WTC11 (cell line): ENCODE measurements around the gene NAA16. TPM values are rescaled to one million over a fixed set of nuclear protein-coding genes. Genes with fewer than 3 reads are reported as not detected.

Experiments used
- ATAC-seq: fragments of 200-7000 bp; cut with Tn5 transposase; 2 replicates; pipeline ENCODE4 v1.10.0; 2021; ENCODE audit warnings: mild to moderate bottlenecking, moderate library complexity
- CTCF ChIA-PET: fragments of 300-600 bp; sonication (Branson Sonifier 250); formaldehyde crosslinking; loops from one replicate; lab custom pipeline; 2021; ENCODE audit warnings: antibody characterized with exemption; lab: Charles Lee
- POLR2A ChIA-PET: fragments of 350-600 bp; sonication (Branson Sonifier 250); formaldehyde crosslinking; loops from one replicate; lab custom pipeline; 2021; ENCODE audit warnings: antibody characterized with exemption; lab: Charles Lee
- DNase-seq: peaks from one replicate; pipeline ENCODE4 v3.0.0; 2021; ENCODE audit warnings: low spot score
- H3K27ac Mint-ChIP-seq: 2 replicates; pipeline ENCODE4 v1.8.0; 2021; ENCODE audit warnings: mixed read lengths
- H3K27me3 Mint-ChIP-seq: 2 replicates; pipeline ENCODE4 v1.8.0; 2021; ENCODE audit warnings: low read depth, mild to moderate bottlenecking, moderate library complexity, mixed read lengths
- H3K36me3 Mint-ChIP-seq: 2 replicates; pipeline ENCODE4 v1.8.0; 2021; ENCODE audit warnings: mixed read lengths
- H3K4me1 Mint-ChIP-seq: 2 replicates; pipeline ENCODE4 v1.8.0; 2022; ENCODE audit warnings: mixed read lengths
- H3K4me3 Mint-ChIP-seq: 2 replicates; pipeline ENCODE4 v1.8.0; 2021; ENCODE audit warnings: mild to moderate bottlenecking, moderate library complexity, mixed read lengths
- H3K9me3 Mint-ChIP-seq: 2 replicates; pipeline ENCODE4 v1.8.0; 2021; ENCODE audit warnings: mixed read lengths
- FOXP1 ChIP-seq: sonication (generic); formaldehyde crosslinking; IDR thresholded peaks from 2 replicates; pipeline ENCODE4 v1.8.0; 2022; ENCODE audit warnings: missing genetic modification reagents, mild to moderate bottlenecking, moderate library complexity, borderline replicate concordance
- MXD4 ChIP-seq: fragments of 250-450 bp; sonication (Bioruptor Pico); IDR thresholded peaks from 2 replicates; pipeline ENCODE4 v1.8.0; 2021; ENCODE audit warnings: mild to moderate bottlenecking, moderate library complexity, borderline replicate concordance
- NFATC4 ChIP-seq: fragments of 250-450 bp; sonication (Bioruptor Pico); IDR thresholded peaks from 2 replicates; pipeline ENCODE4 v1.9.0; 2021; ENCODE audit warnings: mild to moderate bottlenecking
- NR2C2 ChIP-seq: sonication (generic); formaldehyde crosslinking; IDR thresholded peaks from 2 replicates; pipeline ENCODE4 v1.8.0; 2022; ENCODE audit warnings: mild to moderate bottlenecking, missing genetic modification reagents
- PRRX2 ChIP-seq: fragments of 250-450 bp; sonication (Bioruptor Pico); IDR thresholded peaks from 2 replicates; pipeline ENCODE4 v1.8.0; 2021; ENCODE audit warnings: mild to moderate bottlenecking
- RORB ChIP-seq: fragments of 250-450 bp; sonication (Bioruptor Pico); IDR thresholded peaks from 2 replicates; pipeline ENCODE4 v1.9.0; 2021; ENCODE audit warnings: mild to moderate bottlenecking
- TP53 ChIP-seq: sonication (generic); formaldehyde crosslinking; IDR thresholded peaks from 2 replicates; pipeline ENCODE4 v1.8.1; 2023; ENCODE audit warnings: mild to moderate bottlenecking, missing genetic modification reagents
- ZNF138 ChIP-seq: sonication (generic); formaldehyde crosslinking; conservative IDR thresholded peaks from 2 replicates; pipeline ENCODE4 v1.8.1; 2022; ENCODE audit warnings: mild to moderate bottlenecking, moderate library complexity, missing genetic modification reagents
- ZNF317 ChIP-seq: sonication (generic); formaldehyde crosslinking; IDR thresholded peaks from 2 replicates; pipeline ENCODE4 v1.8.1; 2023; ENCODE audit warnings: low read depth, mild to moderate bottlenecking, moderate library complexity, missing genetic modification reagents, borderline replicate concordance
- ZNF416 ChIP-seq: fragments of 250-450 bp; sonication (Bioruptor Pico); IDR thresholded peaks from 2 replicates; pipeline ENCODE4 v1.9.0; 2021; ENCODE audit warnings: mild to moderate bottlenecking, inconsistent platforms
- ZNF423 ChIP-seq: fragments of 250-450 bp; sonication (Bioruptor Pico); IDR thresholded peaks from 2 replicates; pipeline ENCODE4 v2.1.2; 2022; ENCODE audit warnings: mild to moderate bottlenecking, moderate library complexity
- total RNA-seq: library from RNA; stranded (reverse); gene quantifications from 3 replicates; pipeline ENCODE4 v1.2.3, GENCODE V29; 2021
- TF ChIP-seq, protein P1 (sequence below): fragments of 250-450 bp; sonication (Bioruptor Pico); IDR thresholded peaks from 2 replicates; pipeline ENCODE4 v1.9.0; 2021; ENCODE audit warnings: mild to moderate bottlenecking
- TF ChIP-seq, protein P2 (sequence below): sonication (generic); formaldehyde crosslinking; IDR thresholded peaks from 2 replicates; pipeline ENCODE4 v1.8.1; 2023; ENCODE audit warnings: mild to moderate bottlenecking, missing genetic modification reagents, moderate library complexity
- TF ChIP-seq, protein P3 (sequence below): sonication (generic); formaldehyde crosslinking; IDR thresholded peaks from 2 replicates; pipeline ENCODE4 v1.8.1; 2023; ENCODE audit warnings: mild to moderate bottlenecking, missing genetic modification reagents
- TF ChIP-seq, protein P4 (sequence below): sonication (generic); formaldehyde crosslinking; IDR thresholded peaks from 2 replicates; pipeline ENCODE4 v1.8.0; 2022; ENCODE audit warnings: mild to moderate bottlenecking, missing genetic modification reagents
- TF ChIP-seq, protein P5 (sequence below): sonication (generic); formaldehyde crosslinking; IDR thresholded peaks from 2 replicates; pipeline ENCODE4 v1.8.1; 2022; ENCODE audit warnings: missing genetic modification reagents, borderline replicate concordance
- TF ChIP-seq, protein P6 (sequence below): fragments of 250-450 bp; sonication (Bioruptor Pico); IDR thresholded peaks from 2 replicates; pipeline ENCODE4 v1.9.0; 2021; ENCODE audit warnings: mild to moderate bottlenecking
- TF ChIP-seq, protein P7 (sequence below): sonication (generic); formaldehyde crosslinking; IDR thresholded peaks from 2 replicates; pipeline ENCODE4 v1.8.0; 2023; ENCODE audit warnings: missing genetic modification reagents

NAA16 gene
- total RNA-seq, 1 experiment from 2014 or later = 32.5 TPM

DNA sequence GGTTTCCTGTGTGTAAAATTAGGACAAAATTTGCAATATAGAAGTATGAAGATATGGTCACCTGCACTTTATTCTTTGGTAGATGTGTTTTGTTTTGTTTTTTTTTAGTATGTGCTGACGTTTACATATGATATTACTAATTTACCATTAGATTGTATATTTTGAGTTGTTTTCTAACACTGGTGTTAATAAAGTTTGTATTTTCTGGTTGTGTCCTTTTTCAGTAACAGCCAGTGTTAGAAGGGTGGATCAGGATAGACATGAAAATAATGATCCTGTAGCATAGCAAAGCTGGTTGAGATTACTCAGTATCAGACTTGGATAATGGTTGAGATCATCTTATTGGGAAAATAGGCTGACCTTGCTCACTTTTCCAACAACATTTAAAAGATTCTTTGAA lies 6.2 kb downstream of the NAA16 start (continued):
- TF ChIP-seq, protein P1, sequence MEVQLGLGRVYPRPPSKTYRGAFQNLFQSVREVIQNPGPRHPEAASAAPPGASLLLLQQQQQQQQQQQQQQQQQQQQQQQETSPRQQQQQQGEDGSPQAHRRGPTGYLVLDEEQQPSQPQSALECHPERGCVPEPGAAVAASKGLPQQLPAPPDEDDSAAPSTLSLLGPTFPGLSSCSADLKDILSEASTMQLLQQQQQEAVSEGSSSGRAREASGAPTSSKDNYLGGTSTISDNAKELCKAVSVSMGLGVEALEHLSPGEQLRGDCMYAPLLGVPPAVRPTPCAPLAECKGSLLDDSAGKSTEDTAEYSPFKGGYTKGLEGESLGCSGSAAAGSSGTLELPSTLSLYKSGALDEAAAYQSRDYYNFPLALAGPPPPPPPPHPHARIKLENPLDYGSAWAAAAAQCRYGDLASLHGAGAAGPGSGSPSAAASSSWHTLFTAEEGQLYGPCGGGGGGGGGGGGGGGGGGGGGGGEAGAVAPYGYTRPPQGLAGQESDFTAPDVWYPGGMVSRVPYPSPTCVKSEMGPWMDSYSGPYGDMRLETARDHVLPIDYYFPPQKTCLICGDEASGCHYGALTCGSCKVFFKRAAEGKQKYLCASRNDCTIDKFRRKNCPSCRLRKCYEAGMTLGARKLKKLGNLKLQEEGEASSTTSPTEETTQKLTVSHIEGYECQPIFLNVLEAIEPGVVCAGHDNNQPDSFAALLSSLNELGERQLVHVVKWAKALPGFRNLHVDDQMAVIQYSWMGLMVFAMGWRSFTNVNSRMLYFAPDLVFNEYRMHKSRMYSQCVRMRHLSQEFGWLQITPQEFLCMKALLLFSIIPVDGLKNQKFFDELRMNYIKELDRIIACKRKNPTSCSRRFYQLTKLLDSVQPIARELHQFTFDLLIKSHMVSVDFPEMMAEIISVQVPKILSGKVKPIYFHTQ (CRISPR knock-in tag) = no peak
- TF ChIP-seq, all 79 proteins: peak for 0

DNA sequence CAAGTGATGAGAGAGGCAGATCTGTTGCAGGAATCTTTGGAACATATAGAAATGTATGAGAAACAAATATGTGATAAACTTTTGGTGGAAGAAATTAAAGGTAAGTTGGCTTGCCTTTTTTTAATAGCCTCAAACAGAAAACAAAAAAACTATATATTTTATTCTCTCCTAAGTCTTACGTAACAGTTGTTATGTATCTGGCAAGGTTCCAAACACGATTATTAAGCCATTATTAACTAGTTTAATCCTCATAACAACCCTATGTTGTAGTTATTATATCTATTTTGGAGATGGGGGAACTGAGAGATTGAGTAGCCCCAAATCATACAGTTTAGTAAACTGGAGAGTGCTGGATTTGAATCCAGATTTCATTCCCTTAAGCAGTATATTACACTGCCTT lies 14.7 kb downstream of the NAA16 start:
- DNase-seq (no peak), ATAC-seq (no peak)
- no peak overlapping the region for H3K27ac Mint-ChIP-seq
- H3K9me3 Mint-ChIP-seq = no peaks in the 10 kb centered on the region
- ChIA-PET CTCF (no interaction called here), POLR2A (no interaction called here)
- H3K27me3 Mint-ChIP-seq = no peaks in the 10 kb centered on the region
- TF ChIP-seq NFATC4 (CRISPR knock-in tag) (no peak), RORB (no peak), ZNF416 (CRISPR knock-in tag) (no peak), FOXP1 (CRISPR knock-in tag) (no peak), MXD4 (CRISPR knock-in tag) (no peak), NR2C2 (CRISPR knock-in tag) (no peak), TP53 (no peak), PRRX2 (CRISPR knock-in tag) (no peak), ZNF423 (CRISPR knock-in tag) (no peak), ZNF317 (CRISPR knock-in tag) (no peak), ZNF138 (CRISPR knock-in tag) (no peak)
- TF ChIP-seq, protein P2, sequence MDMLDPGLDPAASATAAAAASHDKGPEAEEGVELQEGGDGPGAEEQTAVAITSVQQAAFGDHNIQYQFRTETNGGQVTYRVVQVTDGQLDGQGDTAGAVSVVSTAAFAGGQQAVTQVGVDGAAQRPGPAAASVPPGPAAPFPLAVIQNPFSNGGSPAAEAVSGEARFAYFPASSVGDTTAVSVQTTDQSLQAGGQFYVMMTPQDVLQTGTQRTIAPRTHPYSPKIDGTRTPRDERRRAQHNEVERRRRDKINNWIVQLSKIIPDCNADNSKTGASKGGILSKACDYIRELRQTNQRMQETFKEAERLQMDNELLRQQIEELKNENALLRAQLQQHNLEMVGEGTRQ (CRISPR knock-in tag) = no peak
- TF ChIP-seq, protein P3, sequence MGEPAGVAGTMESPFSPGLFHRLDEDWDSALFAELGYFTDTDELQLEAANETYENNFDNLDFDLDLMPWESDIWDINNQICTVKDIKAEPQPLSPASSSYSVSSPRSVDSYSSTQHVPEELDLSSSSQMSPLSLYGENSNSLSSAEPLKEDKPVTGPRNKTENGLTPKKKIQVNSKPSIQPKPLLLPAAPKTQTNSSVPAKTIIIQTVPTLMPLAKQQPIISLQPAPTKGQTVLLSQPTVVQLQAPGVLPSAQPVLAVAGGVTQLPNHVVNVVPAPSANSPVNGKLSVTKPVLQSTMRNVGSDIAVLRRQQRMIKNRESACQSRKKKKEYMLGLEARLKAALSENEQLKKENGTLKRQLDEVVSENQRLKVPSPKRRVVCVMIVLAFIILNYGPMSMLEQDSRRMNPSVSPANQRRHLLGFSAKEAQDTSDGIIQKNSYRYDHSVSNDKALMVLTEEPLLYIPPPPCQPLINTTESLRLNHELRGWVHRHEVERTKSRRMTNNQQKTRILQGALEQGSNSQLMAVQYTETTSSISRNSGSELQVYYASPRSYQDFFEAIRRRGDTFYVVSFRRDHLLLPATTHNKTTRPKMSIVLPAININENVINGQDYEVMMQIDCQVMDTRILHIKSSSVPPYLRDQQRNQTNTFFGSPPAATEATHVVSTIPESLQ = no peak
- TF ChIP-seq, protein P4, sequence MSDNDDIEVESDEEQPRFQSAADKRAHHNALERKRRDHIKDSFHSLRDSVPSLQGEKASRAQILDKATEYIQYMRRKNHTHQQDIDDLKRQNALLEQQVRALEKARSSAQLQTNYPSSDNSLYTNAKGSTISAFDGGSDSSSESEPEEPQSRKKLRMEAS (CRISPR knock-in tag) = no peak
- TF ChIP-seq, protein P5, sequence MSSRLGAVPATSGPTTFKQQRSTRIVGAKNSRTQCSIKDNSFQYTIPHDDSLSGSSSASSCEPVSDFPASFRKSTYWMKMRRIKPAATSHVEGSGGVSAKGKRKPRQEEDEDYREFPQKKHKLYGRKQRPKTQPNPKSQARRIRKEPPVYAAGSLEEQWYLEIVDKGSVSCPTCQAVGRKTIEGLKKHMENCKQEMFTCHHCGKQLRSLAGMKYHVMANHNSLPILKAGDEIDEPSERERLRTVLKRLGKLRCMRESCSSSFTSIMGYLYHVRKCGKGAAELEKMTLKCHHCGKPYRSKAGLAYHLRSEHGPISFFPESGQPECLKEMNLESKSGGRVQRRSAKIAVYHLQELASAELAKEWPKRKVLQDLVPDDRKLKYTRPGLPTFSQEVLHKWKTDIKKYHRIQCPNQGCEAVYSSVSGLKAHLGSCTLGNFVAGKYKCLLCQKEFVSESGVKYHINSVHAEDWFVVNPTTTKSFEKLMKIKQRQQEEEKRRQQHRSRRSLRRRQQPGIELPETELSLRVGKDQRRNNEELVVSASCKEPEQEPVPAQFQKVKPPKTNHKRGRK (CRISPR knock-in tag) = no peak
- TF ChIP-seq, protein P6, sequence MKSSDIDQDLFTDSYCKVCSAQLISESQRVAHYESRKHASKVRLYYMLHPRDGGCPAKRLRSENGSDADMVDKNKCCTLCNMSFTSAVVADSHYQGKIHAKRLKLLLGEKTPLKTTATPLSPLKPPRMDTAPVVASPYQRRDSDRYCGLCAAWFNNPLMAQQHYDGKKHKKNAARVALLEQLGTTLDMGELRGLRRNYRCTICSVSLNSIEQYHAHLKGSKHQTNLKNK (CRISPR knock-in tag) = no peak
- H3K4me1 Mint-ChIP-seq = no peaks in the 10 kb centered on the region
- H3K36me3 Mint-ChIP-seq = peaks cover 51% of the 10 kb centered on the region
- H3K4me3 Mint-ChIP-seq = no peak overlapping the region

DNA sequence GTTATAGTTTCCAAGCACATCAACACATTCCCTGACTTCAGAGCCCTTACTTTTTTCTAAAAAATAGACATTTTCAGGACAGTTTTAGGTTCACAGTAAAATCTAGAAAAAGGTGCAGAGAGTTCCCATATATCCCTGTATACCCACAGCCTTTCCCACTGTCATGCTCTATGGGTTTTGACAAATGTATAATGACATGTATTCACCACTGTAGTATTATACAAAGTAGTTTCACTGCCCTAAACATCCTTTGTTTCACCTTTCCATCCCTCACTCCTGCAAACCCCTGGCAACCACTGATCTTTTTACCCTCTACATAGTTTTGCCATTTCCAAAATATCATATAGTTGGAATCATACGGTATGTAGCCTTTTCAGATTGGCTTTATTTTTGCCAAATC lies 15.6 kb downstream of the NAA16 start:
- CTCF ChIA-PET = no interaction called here
- Mint-ChIP-seq H3K27ac (no peak overlapping the region), H3K27me3 (no peaks in the 10 kb centered on the region), H3K9me3 (no peaks in the 10 kb centered on the region), H3K36me3 (peaks cover 50% of the 10 kb centered on the region), H3K4me3 (no peak overlapping the region), H3K4me1 (no peaks in the 10 kb centered on the region)
- DNase-seq (no peak), ATAC-seq (no peak)
- POLR2A ChIA-PET = no interaction called here
- TF ChIP-seq, protein P1 (CRISPR knock-in tag) = no peak
- TF ChIP-seq, protein P7, sequence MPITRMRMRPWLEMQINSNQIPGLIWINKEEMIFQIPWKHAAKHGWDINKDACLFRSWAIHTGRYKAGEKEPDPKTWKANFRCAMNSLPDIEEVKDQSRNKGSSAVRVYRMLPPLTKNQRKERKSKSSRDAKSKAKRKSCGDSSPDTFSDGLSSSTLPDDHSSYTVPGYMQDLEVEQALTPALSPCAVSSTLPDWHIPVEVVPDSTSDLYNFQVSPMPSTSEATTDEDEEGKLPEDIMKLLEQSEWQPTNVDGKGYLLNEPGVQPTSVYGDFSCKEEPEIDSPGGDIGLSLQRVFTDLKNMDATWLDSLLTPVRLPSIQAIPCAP (CRISPR knock-in tag) = no peak
